Lung microvascular endothelial cell (primary cell): ENCODE data around the gene SZT2. TPM values are rescaled to one million over a fixed set of nuclear protein-coding genes. Genes with fewer than 3 reads are reported as not detected.
"Not testable (repeated sequence)": the region's sequence is repeated elsewhere in the genome, so short reads cannot be mapped to it uniquely, and the experiment has no call there.

Source experiments
- DNase-seq, 2 donors: peaks; one replicate each; pipeline versions ENCODE4 v3.0.0 to v3.0.0-alpha.2; 2010; ENCODE audit warnings: low read depth in 2 of 2
- total RNA-seq: library from RNA; depleted of rRNA; stranded (reverse); fragments of >200 nt; gene quantifications from 2 replicates; pipeline ENCODE4 v1.2.1, GENCODE V29; 2014

SZT2 gene
- total RNA-seq, 1 donor from 2014 or later, result 13.7 TPM

- no peak for DNase-seq
These were observed 94.7 kb downstream of the SZT2 start for GRCh38 chr1:43484367-43484766.

GRCh38 chr1:43488165-43488564, 98.5 kb downstream of the SZT2 start:
- no peak for DNase-seq

GRCh38 chr1:43491061-43491460, 101.4 kb downstream of the SZT2 start:
- DNase-seq, result no peak

- peak; percentile 56 to 60 for DNase-seq
These were observed 103.1 kb downstream of the SZT2 start for GRCh38 chr1:43492826-43493225.

- no peak for DNase-seq
These were observed 104.2 kb downstream of the SZT2 start for GRCh38 chr1:43493661-43494450.

GRCh38 chr1:43495204-43495603, 105.5 kb downstream of the SZT2 start:
- DNase-seq, result no peak

- no peak for DNase-seq
These were observed 110.2 kb downstream of the SZT2 start for GRCh38 chr1:43499898-43500297.

- not testable (repeated sequence) for DNase-seq
These were observed 112.1 kb downstream of the SZT2 start for GRCh38 chr1:43501806-43502205.

- DNase-seq, result no peak
These were observed 113.8 kb downstream of the SZT2 start for GRCh38 chr1:43503534-43503933.

Other genes with a start within 250 kb of the SZT2 start
- gene EBNA1BP2, start 217.6 kb upstream of the SZT2 start, total RNA-seq, result 55.4 and 65.2 TPM in 2 replicates
- gene CFAP57, start 217.6 kb upstream of the SZT2 start, total RNA-seq, result 0.20 and 0.22 TPM in 2 replicates
- not detected in 2 replicates for gene TMEM125, start 119.9 kb upstream of the SZT2 start, total RNA-seq
- gene C1orf210, start 104.3 kb upstream of the SZT2 start, total RNA-seq, result not detected in 2 replicates
- 749 and 1,401 TPM in 2 replicates for gene TIE1, start 88.9 kb upstream of the SZT2 start, total RNA-seq
- under 0.01 TPM in 1 of 2 replicates, not detected in the other for gene MPL, start 52.1 kb upstream of the SZT2 start, total RNA-seq
- gene CDC20, start 30.9 kb upstream of the SZT2 start, total RNA-seq, result 6.9 and 27.5 TPM in 2 replicates
- gene ELOVL1, start 21.9 kb upstream of the SZT2 start, total RNA-seq, result 58.4 and 71.6 TPM in 2 replicates
- 29.4 and 34.9 TPM in 2 replicates for gene MED8, start 99 bp upstream of the SZT2 start, total RNA-seq
- gene HYI, start 64.0 kb downstream of the SZT2 start, total RNA-seq, result 80.0 and 147 TPM in 2 replicates
- 59.9 and 68.8 TPM in 2 replicates for gene PTPRF, start 141.0 kb downstream of the SZT2 start, total RNA-seq